ENCODE results near the gene ITIH2.
A peak's percentile ranks its signal among the peaks of the same experiment; 100 is the strongest.
"Not testable (repeated sequence)": the region's sequence is repeated elsewhere in the genome, so short reads cannot be mapped to it uniquely, and the experiment has no call there.

ITIH2 gene, protein sequence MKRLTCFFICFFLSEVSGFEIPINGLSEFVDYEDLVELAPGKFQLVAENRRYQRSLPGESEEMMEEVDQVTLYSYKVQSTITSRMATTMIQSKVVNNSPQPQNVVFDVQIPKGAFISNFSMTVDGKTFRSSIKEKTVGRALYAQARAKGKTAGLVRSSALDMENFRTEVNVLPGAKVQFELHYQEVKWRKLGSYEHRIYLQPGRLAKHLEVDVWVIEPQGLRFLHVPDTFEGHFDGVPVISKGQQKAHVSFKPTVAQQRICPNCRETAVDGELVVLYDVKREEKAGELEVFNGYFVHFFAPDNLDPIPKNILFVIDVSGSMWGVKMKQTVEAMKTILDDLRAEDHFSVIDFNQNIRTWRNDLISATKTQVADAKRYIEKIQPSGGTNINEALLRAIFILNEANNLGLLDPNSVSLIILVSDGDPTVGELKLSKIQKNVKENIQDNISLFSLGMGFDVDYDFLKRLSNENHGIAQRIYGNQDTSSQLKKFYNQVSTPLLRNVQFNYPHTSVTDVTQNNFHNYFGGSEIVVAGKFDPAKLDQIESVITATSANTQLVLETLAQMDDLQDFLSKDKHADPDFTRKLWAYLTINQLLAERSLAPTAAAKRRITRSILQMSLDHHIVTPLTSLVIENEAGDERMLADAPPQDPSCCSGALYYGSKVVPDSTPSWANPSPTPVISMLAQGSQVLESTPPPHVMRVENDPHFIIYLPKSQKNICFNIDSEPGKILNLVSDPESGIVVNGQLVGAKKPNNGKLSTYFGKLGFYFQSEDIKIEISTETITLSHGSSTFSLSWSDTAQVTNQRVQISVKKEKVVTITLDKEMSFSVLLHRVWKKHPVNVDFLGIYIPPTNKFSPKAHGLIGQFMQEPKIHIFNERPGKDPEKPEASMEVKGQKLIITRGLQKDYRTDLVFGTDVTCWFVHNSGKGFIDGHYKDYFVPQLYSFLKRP

DNA sequence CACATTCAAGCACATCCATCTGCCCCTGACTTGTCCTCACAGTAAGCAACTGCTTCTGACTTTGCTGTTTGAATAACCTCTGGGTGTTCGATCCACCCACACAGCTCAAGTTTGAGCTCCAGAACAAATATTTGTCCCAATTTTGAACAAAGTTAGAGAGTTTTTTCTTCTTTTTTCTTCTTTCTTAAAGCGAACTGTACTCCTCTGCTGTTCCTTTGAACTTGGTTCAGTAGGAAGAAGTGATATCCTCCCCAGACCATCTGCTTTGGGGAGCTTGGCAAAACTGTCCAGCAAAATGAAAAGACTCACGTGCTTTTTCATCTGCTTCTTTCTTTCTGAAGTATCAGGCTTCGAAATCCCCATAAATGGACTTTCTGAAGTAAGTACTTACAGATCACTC lies at the start of gene ITIH2:
Gene ITIH2, plus strand, starts transcription at position 177 of the 400 bp plus-strand sequence. Its CDS starts 119 bp downstream, at position 296.
- DNase-seq = no peak

GRCh38 chr10:7657079-7657478 lies 46.0 kb upstream of the ITIH2 start:
- not testable (repeated sequence) for DNase-seq

GRCh38 chr10:7657552-7657951 lies 45.6 kb upstream of the ITIH2 start:
- DNase-seq = no peak

DNA sequence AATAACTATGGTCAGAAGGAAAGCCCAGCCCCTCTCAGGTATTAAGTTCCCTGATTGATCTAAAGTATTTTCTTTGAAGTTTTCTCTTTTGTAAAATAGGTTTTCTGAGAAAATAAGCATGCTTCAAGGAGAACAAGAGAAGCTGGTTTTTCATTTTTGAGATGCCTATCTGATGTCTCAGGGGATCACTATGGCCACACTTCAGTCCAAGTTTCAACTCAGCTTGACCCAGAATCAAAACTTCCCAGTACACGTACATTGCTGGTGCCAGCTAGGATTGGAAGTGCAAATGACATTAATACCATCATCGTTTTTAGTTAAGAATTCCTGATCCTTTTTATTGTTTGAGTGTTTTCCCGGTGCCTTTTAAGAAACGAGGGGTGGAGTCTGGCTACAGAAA lies 43.6 kb upstream of the ITIH2 start:
- DNase-seq = no peak

DNA sequence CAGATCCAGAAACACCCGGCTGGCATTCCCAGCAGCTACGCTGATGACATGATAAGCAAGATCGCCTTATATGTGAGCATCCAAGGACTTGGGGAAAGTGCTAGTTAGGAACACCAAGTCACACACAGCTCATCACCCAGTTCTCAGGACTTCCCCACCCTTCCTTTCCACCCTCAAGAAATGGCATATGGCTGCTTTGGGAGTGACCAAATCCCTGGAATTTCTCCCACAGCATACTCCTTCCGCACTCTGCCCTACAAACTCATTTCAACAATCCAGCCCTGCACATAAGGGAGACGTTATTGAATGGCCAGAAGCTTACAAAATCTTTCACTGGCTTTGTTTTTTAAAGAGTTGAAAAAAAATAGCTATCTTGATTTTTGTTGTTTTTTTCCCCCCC lies 40.6 kb upstream of the ITIH2 start:
- DNase-seq = no peak

DNA sequence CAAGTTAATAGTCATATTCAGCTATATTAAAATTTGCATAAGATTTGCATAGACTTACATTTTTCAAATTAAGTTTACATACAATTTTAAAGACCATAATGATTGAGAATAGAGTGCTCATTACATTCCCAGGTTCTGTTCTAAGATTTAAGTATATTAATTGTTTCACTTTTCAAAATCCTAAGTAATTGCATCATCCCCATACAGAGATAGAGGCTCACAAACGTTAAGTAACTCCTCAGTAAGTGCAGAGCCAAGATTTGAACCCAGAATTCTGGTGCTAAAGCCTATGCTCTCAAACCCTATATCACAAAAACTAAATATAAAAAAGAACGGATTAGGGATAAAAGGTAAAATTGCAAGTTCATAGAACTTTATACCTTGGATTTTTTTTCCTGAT lies 38.4 kb upstream of the ITIH2 start:
- DNase-seq = no peak

DNA sequence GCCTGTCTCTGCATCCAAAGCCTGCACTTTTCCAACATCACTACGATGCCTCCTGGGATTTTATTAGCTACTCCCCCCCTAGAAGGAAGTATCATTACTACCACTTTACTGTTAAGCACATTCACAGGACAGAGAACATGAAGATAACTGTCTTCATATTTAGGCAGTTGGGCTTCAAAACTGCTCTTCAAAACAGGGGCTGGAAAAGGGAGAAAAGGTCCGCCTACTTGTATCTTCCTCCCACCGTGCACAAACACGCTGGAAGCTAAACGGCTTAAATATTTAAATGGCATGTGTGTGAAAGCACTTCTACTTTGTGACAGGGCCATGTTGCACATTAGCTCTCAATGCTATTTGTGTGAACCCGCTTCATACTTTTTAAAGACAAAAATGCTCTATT lies 37.3 kb upstream of the ITIH2 start:
- no peak for DNase-seq

DNA sequence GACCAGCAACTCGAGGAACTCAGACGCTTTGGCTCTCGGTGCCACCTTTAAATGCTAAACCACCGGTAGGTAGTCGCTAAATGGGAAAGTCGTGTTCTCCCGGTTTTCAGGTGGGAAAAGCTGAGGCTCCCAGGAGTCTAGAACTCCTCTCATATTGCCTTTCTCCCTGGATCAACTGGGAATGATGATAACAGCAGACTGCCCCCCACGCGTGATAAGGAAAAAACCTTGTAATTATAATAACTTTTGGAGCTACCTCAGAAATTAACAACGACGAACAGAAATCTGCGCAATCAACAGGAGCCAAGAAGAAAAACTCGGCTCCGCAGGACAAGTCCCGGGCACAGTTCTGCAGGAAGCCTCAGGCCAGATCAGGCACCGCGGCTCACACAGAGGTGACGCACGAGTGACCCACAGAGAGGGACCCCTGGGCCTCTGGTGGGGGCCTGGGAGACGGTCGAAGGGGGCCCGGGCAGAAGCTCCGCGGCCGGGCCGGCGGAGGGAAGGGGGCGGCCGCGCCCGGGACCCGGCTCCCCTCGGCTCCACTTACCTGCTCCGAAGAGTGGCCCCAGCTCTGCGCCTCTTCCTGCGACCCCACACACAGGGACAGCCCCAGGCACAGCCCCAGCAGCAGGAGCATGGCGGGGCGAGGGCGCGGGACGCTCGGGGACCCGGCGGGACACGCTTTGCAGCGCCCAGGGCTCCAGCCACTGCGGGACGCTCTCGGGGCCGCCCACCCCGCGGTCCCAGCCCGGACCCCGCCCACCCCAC lies 36.7 kb upstream of the ITIH2 start, which contains the start of gene ITIH5:
Gene ITIH5, minus strand, starts transcription at position 714 of the 771 bp plus-strand sequence. Its CDS starts 74 bp downstream, at position 640.
- peak in 1 of 2 experiments; percentile 18 for DNase-seq

- DNase-seq = no peak
These were observed 35.6 kb upstream of the ITIH2 start for GRCh38 chr10:7667262-7668141.

DNA sequence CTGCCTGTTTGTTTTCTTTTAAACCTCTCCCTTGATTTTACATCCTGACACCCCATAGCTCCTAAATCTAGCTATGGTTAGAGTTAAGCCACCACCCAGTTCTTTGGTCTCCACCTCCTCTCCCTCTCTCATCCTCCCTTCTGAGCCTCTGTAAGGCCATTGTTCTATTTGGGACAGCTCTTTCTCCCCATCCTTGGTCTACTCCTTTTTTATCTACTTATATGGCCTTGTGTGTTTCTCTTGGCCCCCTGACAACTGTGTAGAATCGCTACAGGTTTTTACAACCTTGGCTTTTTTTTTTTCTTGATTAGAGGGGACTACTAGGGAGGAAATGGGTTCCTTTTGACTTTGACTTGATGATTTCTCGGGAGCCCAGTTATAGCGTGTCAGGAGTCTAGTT lies 33.0 kb upstream of the ITIH2 start:
- no peak for DNase-seq

- DNase-seq = no peak
These were observed 30.6 kb upstream of the ITIH2 start for GRCh38 chr10:7672341-7673134.

DNA sequence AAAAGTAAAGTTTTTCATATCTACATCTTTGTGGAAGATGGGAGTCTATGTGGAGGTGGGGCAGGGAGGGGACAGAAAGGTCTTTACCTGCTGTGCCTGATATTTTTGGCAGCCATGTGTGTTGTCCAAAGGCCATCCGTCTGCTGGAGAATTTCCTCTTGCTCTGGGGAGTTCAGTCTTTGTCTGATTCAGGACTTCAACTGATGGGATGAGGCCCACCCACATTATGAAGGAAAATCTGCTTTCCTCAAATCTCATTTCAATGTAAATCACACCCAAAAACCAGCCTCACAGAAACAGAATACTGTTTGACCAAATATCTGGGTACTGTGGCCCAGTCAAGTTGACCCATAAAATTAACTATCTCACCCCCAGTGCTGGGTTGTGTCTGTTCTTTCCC lies 23.9 kb upstream of the ITIH2 start:
- DNase-seq = no peak

DNA sequence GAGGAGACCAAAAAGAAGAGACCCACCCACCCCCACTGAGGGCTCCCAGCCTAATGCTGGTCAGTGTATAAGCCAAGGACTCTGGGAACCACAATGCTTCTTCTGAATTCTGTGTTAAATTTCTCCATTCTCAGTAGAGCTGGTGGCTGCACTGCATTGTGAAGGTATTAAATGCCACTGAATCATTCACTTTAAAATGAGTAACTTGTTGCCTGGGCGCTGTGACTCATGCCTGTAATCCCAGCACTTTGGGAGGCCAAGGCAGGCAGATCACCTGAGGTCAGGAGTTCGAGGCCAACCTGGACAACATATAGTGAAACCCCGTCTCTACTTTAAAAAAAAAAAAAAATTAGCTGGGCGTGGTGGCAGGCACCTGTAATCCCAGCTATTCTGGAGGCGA lies 23.0 kb upstream of the ITIH2 start:
- not testable (repeated sequence) for DNase-seq

DNA sequence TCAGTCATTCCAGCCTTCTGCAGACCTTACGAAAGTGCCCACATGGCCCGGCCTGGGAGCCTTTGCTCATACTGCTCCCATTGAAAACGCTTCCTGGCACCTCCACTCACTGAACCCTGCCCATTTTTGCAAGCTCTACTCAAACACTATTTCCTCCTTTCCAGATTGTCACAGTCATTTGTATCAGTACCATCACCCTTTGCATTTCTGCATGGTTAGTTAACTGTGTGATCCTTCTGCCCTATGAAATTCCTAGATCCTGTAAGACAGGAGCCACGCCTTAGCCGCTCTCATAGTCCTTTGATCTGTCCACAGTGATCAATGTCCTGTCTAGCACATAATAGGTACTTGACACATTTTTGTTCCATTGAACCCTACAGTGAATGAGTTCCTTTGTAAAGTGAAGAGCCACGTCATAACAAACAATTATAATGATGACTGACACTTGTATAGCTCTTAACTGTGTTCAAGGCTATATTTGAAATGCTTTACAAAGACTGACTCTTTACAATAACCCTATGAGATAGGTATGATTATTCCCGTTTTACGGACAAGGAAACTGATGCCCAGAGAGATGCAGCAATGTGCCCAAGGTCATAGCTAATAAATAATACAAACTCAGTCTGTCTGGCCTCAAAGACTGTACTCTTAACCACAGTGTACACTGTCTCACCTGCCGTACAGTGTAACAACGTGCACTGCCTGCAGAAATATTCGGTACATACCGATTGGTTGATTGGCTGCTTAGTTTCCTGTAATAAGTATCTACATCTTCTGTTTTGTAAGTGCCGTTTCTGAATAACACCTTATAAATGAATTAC lies 16.6 kb upstream of the ITIH2 start:
- DNase-seq = no peak

DNA sequence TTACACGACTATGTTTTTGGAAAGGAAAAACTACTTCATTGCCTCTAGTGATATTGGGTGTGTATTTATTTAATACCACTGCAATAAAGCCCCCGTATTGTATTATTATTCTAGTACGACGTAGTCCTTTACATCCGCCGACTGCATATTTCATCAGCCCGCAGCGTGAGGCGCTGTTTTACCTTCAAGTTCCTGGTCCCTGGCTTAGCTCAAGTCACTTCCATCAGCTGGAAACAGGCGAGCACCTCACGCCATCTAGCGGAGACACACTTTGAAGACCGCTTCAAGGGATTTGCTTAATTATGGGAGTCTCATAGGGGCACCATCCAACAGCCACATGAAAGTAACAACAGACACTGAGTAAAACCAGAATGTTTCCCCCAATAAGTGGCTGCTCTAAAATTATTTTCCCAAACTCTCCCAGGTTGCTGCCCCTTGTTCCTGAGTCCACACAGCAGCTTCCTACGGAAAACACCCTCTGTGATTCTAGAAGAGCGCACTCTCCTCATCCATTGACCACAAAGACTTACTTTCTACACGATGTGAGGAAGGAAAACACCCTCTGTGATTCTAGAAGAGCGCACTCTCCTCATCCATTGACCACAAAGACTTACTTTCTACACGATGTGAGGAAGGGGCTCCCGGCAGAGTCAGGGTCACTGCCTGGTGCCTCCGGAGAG lies 15.7 kb upstream of the ITIH2 start:
- DNase-seq = peak; percentile 86 to 90

DNA sequence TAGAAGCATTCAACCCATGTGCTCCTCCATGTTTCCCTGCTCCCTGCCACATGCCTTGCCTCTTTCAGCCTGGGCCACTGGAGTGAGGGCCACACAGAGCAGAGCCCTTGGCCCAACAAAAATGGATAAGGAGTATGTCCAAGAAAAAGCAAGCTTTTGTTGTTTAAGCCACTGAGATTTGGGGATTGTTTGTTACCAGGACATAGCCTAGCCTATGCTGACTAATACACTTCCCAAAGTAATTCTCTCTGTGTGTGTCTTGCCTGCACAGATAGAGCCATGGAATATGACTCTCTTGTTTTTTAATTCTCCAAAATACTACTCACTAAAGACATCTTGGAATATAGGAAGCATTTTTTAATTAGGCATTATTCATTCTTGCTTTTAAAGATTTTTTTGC lies 13.5 kb upstream of the ITIH2 start:
- DNase-seq = no peak

DNA sequence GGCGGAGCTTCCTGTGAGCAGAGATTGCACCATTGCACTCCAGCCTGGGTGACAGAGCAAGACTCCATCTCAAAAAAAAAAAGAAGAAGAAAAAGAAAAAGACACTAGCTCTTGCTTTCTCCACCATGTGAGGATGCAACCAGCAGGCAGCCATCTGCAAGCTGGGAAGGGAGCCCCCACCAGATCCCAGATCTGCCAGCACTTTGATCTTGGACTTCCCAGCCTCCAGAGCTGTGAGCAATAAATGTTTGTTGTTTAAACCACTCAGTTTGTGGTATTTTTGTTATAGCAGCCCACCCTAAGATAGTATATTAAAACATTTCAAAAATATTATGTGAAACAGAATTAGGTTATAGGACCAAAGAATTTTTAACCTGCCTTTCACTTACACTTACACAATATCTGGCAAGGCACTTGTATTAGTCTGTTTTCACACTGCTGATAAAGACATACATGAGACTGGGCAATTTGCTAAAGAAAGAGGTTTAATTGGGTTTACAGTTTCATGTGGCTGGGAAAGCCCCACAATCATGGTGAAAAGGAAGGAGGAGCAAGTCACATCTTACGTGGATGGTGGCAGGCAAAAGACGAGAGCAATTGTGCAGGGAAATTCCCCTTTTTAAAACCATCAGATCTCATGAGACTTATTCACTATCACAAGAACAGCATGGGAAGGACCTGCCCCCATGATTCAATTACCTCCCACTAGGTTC lies 12.1 kb upstream of the ITIH2 start:
- not testable (repeated sequence) for DNase-seq

GRCh38 chr10:7692368-7692767 lies 10.7 kb upstream of the ITIH2 start:
- not testable (repeated sequence) for DNase-seq

DNA sequence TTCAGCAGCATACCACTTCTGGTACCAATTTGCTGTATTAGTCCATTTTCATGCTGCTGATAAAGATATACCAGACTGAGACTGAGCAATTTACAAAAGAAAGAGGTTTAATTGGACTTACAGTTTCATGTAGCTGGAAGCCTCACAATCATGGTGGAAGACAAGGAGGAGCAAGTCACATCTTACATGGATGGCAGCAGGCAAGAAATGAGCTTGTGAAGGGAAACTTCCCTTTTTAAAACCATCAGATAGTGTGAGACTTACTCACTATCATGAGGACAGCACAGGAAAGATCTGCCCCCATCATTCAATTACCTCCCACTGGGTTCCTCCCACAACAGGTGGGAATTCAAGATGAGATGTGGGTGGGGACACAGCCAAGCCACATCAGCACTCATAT lies 9.9 kb upstream of the ITIH2 start:
- DNase-seq = not testable (repeated sequence)

All from NCI-H526 (cell line).